ENCODE results near the gene ZNF418.
A peak's percentile ranks its signal among the peaks of the same experiment; 100 is the strongest.
"Not testable (repeated sequence)": the region's sequence is repeated elsewhere in the genome, so short reads cannot be mapped to it uniquely, and the experiment has no call there.

Gene ZNF418

DNA sequence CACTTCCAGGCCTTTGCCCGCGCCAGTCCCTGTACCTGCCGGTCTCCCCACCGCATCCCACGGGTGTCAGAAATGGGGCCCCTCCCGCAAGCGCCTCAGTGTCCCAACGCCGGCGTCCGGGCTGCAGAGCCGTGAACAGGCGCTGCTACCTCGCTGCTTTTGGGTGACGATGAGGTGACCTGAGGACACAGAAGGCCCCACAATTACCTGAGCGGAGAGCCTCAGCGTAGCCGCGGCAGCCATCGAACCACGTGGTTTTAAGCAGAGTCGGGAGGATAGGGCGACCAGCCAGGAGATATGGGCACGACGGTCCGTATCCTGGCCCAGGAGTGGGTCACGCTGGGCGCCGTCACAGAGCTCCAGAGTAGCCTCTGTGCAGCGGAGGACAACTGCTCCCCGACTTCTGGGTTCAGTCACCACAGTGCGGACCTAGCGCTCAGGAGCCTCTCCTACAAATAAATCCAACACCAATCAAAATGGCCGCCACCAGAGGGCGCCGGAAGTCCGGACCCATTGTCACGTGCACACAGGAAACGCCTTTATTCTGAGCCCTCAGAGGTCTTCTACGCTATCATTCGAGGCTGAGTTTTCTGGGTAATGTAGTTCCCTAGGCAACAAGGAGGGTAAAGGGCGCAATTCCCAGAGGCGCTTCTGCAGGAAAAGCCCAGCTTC is 46.5 kb downstream of the ZNF418 start, which contains the start of gene ZNF814:
TSS of gene ZNF814 (minus strand) at position 478 of the 672 bp plus-strand sequence. CDS start at position 243, 235 bp downstream.
- DNase-seq (ENCODE audit: low spot score) = peak; percentile 91

DNA sequence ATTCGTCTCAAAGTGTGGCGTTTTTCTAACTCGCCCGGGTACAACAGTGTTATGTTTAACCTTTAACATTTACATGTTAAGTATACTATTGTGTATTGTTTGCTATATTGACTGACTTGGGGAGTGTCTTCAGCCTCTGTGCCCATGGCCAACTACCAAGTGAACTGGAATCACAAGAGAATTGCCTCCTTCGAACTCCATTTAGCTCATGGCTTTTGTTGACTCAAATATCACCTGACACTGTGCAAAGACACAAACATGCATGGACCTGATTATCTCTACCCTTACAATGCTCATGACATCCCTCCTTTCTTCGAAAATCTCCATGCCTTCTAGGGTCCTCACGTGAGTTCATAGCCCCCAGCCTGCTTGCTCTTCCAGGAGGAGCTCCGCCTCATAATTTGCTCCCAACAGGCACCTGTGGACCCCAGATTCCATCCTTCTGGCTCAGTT is 47.1 kb downstream of the ZNF418 start:
- no peak for DNase-seq (ENCODE audit: low spot score)

DNA sequence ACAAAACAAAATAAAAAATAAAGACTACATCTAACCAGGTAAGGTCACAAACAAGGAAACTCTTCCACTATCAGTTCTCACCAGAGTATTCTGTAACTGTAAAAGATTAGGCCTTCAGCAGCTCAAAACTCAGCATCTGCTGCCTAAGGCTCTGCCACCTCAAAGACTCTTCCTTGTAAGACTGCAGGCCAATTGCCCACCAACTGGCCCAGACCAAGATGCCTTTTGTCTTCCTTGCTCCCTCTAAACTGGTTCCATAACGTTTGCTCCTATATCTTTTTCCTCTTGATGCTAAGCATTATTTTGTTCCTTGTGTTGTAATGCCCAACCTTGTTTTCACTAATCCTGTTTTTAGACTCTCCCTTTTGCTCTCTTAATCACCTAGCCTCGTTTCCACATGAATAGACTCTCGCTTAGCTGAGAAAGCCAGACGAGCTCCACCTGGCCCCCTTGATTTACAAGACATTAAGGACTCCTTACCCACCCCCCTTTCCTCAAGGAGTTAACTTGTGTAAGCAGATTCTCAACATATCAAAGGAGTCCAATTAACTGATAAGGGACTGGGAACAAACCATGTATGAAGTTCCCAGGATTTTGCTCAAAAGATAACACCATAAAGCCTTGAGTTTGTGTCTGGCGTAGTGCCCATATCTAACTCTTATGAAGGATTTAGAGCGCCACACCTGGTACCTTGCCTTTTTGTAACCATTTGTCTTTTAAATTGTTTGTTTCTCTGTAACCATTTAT is 47.8 kb downstream of the ZNF418 start:
- no peak for DNase-seq (ENCODE audit: low spot score)

DNA sequence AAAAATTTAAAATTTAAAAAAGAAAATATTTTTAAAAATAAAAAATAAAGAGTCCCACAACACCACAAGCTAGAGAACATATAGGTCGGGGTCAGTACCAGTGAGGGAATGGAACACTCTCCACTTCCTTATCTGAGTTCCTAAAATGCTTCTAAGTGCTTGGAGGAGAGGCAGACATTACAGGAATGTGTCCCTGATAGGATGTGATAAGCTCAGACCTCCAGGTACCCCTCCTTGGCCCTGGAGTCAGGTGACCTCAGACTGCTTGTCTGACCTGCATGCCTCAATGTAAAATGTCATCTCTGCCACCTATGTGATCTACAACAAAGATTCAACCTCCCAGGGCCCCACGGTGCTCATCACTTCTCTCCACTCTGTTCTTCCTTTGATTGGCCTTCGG is 49.2 kb downstream of the ZNF418 start:
- no peak for DNase-seq (ENCODE audit: low spot score)

DNA sequence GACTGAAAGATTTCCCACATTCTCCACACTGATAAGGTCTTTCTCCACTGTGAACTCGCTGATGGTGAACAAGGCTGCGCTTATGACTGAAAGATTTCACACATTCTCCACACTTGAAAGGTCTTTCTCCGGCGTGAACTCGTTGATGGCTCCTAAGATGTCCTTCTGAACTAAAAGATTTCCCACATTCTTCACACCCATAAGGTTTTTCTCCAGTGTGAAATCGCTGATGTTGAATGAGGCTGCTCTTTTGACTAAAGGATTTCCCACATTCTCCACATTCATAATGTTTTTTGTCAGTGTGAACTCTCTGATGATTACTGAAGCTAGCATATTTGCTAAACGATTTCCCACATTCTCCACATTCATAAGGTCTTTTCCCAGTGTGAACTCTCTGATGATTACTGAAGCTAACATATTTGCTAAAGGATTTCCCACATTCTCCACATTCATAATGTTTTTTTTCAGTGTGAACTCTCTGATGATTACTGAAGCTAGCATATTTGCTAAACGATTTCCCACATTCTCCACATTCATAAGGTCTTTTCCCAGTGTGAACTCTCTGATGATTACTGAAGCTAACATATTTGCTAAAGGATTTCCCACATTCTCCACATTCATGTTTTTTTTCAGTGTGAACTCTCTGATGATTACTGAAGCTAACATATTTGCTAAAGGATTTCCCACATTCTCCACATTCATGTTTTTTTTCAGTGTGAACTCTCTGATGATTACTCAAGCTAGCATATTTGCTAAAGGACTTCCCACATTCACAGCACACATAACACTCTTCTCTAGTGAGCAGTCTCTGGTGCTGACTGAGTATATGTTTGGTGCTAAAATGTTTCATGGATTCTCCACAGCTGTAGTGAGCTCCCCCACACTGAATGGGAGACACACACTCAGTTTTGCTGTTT is 61.1 kb downstream of the ZNF418 start:
- not testable (repeated sequence) for DNase-seq (ENCODE audit: low spot score)

DNA sequence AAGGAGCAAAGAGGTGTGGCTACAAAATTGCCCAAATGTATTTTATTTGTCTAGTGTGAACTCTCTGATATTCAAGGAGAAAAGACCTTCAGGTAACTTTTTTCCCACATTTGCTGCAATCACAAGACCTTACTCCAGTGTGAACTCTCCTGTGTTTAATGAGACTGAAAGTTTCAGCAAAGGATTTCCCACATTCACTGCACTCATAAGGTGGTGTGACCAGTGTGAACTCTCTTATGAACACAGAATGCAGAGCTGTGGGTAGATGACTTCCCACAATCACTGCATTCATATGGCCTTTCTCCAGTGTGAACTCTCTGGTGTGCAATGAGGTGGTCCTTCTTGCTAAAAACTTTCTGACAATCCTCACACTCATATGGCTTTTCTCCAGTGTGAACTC is 62.8 kb downstream of the ZNF418 start:
- DNase-seq (ENCODE audit: low spot score) = no peak
